Stimulated activated CD8-positive, alpha-beta memory T cell treated with anti-CD3 and anti-CD28 coated beads, Interleukin-7, amount 100 ng/mL, for 24 hours (primary cell): ENCODE measurements around the gene VGLL3.
"Not testable (repeated sequence)": the region's sequence is repeated elsewhere in the genome, so short reads cannot be mapped to it uniquely, and the experiment has no call there.

Experiments
- DNase-seq: peaks from one replicate; pipeline ENCODE4 v3.0.0-alpha.2; 2020; ENCODE audit warnings: low read depth

Gene VGLL3

DNA sequence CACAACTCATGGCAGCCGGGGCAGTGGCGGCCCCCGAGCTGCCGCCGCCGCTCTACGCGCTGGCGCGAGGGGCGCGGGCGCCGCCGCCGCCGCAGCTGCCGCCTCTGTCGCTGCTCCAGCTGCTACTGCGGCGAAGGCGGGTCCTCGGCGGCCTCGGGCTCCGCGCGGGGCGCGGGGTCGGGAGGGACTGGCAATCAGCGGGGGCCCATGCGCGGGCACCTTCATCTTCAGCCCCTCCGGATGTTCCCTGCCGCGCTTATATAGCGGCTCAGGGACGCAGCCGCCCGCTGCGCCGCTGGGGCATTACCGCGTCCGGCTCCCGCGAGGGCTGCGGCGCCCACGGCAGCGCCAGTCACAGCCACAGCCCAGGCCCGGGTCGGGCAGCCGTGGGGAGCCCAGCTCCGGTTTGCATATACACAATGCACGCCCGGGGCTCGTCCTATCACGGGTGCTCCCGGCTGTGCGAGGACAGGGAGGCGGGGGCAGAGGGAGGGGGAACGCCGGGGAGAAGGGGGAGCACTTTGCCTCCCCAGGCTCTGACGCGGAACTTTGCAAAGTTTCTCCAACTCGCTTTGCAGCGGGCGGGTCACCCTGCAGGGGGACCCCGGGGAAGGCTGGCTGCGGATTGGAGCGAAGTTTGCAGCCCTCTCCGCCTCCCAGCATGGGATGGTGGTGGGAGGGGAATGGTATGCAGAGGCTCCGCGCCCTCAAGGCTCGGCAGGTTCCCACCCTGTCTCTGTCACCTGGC, at the start of gene VGLL3:
Gene VGLL3 (minus strand): TSS at position 416 of the 748 bp plus-strand sequence. CDS start 406 bp downstream, at position 10.
- DNase-seq = no peak

- DNase-seq = no peak
Measured at GRCh38 chr3:87037652-87038051, 46.7 kb upstream of the VGLL3 start.

DNA sequence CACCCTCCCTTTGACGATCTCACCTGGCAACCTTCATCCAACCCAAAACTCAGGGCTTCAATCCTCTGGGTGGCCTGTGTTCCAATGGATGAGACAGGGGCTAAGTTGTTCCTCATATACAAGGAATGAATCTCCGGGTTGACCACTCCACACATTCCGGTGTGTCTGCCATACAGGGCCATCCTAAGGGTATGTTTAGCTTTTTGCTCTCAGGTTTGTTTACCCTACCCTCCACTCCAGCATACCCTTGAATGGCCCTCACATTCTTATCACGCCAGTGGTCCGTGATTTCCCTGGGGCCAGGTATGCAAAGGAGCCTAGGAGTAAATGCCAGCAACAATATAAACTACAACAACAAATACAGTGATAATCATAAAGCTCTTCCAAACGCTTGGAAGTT, 45.7 kb upstream of the VGLL3 start:
- DNase-seq = no peak

DNA sequence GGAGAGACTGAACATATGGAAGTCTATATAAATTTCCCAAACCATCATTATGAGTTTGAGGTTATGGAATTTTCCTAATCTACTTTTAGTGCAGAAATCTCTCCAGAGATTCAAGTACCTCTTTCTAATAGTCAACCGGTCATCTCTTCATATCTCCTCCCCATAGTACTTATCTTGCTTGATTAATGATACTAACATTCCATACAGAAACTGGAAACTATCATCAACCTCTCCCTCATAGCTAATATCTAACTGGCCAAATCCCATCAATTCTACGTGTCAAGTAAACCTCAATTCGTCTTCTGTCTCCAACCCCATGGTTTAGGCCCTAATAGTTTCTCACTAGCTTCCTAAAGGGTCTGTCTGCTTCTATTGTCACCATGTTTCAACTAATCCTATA, 44.4 kb upstream of the VGLL3 start:
- DNase-seq = no peak

GRCh38 chr3:87033205-87033604, 42.3 kb upstream of the VGLL3 start:
- DNase-seq = no peak

- DNase-seq = no peak
Measured at GRCh38 chr3:87025661-87026645, 35.0 kb upstream of the VGLL3 start.

DNA sequence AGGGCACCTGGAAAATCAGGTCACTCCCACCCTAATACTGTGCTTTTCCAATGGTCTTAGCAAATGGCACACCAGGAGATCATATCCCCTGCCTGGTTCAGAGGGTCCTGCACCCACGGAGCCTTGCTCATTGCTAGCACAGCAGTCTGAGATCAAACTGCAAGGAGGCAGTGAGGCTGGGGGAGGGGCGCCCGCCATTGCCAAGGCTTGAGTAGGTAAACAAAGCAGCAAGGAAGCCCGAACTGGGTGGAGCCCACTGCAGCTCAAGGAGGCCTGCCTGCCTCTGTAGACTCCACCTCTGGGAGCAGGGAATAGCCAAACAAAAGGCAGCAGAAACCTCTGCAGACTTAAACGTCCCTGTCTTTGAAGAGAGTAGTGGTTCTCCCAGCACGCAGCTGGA, 26.4 kb upstream of the VGLL3 start:
- DNase-seq = not testable (repeated sequence)

DNA sequence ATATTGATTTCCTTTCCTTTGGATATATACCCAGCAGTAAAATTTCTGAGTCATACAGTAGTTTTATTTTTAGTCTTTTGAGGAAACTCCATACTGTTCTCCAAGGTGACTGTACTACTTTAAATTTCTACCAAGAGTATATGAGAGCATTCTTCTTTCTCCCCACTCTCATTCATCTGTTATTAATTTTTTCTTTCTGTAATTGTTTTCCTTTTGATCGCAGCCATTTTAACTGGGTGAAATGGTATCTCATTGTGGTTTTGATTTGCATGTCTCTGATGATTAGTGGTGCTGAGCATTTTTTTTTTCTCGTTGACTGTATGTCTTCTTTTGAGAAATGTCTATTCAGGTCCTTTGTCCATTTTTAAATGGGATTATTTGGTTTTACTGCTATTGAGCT, 18.3 kb upstream of the VGLL3 start:
- no peak for DNase-seq

GRCh38 chr3:87006844-87007439, 16.0 kb upstream of the VGLL3 start:
- DNase-seq = no peak

- DNase-seq = no peak
Measured at GRCh38 chr3:87004883-87005282, 13.9 kb upstream of the VGLL3 start.

- no peak for DNase-seq
Measured at GRCh38 chr3:87002346-87002745, 11.4 kb upstream of the VGLL3 start.

DNA sequence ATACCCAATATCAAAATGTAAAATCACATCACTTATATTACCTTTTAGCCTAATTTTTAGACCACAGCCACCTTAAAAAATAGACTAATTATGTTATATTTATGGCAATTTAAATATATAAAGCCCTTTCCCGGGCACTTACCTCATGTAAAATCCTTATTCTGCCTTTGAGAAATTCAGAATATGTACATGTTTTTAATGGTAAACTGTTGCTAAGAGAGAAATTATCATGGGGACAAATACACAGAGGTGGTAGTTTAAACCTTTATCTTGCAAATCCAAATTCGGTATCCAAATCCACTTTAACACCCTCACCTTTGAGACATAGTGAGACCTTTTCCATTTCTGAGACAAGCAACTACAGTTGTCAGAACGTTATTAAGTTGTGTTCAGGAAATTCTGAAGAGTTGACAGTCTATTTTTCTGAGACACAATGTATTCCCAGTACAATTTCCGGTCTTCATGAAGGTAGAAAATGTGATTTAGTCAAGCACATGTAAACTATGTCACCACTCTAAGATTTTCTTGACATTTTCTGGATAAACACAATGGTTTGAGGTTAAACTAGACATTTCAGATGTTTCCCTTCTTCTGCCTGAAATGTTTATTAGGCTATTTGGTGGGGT, 10.6 kb upstream of the VGLL3 start:
- DNase-seq = no peak

DNA sequence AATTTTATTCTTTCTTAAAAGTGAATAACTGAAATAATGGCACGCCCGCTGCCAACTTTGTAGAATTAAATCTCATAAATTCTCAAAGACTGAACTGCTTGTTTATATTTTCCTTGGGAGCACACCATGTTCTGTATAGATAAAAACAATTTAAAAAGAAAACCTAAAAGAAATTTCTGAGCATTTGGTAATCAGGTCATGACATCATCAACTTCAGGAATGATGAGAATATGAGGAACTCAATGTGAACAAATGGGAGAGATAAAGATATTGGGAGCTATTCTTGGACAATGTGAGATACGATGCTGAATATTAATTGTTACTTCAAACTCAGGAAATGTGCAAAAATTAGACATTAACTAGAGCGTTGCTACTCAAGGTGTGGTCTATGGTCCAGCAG, 10.0 kb upstream of the VGLL3 start:
- no peak for DNase-seq

DNA sequence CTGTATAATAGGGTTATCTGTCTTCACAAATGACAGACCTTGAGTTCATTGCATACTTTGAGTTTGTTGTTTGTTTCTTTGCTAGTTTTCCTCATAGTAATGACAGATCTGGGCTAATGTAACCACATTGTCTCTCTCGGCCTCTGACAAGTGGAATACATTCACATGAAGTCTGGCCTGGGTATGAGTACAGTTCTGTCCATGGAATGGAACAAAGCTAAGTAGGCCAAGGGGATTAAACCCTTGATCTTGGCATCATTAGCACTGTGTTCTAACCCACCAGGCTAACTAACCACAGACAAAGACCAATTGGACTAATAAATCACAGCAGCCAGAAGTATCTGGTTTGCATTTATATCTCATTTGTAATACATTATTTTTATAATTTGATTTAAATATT, 7.6 kb upstream of the VGLL3 start:
- no peak for DNase-seq

- no peak for DNase-seq
Measured at GRCh38 chr3:86996261-86996955, 5.5 kb upstream of the VGLL3 start.

DNA sequence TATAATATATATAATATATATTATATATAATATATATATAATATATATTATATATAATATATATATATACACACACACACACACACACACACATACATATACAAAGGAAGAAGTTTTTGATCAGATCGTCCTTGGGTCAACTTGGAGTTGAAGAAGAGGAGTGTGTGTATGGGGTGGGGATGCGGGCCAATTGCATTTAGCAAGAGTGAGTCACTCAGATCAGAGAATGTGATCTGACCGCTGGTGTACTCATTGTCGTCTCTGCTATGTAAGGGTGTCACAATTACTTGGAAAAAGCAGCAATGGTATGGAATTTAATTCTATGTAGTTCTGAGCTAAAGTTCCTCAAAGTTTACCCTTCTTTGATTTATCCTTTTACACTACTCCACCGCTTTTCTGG, 4.6 kb upstream of the VGLL3 start:
- no peak for DNase-seq

DNA sequence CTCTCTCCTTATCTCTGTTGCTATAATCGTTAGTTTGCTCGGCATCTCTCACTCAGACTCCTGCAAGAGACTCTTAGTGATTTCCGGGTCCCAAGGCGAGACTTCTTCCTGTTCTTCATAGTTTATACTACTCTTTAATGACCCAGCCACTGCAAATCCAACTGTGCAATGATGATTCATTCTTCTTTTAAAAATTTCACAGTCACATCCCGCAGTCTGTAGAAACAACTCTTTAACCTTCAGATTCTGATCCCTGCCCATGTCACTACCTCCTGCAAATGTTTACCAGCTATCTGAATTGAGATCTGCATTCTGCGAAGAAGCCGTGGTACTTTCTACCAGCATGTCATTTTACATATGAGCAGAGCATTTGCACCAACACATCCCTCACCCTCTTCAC, 2.8 kb upstream of the VGLL3 start:
- no peak for DNase-seq

DNA sequence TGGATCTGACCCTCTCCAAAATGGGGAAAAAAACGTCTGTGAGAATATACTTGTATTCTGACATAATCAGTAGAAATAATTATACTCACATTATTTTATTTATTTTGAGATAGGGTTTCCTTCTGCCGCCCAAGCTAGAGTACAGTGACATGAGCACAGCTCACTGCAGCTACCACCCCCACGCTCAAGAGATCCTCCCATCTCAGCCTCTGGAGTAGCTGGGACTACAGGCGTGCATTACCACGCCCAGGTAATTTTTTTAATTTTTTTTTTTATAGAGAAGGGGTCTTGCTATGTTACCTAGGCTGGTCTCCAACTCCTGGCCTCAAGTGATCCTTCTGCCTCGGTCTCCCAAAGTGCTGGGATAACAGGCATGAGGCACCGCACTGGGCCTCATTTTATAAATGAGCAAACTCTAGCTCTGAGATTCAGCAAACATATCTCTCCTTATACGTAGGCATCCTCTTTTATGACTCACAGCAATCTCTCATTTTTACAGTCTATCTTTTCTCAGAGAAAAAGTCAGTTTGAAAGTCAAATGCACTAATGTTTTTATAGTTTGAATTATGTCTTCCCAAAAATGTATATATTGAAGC, 989 bp upstream of the VGLL3 start:
- no peak for DNase-seq

- no peak for DNase-seq
Measured at GRCh38 chr3:86991482-86991815, 500 bp upstream of the VGLL3 start.

DNA sequence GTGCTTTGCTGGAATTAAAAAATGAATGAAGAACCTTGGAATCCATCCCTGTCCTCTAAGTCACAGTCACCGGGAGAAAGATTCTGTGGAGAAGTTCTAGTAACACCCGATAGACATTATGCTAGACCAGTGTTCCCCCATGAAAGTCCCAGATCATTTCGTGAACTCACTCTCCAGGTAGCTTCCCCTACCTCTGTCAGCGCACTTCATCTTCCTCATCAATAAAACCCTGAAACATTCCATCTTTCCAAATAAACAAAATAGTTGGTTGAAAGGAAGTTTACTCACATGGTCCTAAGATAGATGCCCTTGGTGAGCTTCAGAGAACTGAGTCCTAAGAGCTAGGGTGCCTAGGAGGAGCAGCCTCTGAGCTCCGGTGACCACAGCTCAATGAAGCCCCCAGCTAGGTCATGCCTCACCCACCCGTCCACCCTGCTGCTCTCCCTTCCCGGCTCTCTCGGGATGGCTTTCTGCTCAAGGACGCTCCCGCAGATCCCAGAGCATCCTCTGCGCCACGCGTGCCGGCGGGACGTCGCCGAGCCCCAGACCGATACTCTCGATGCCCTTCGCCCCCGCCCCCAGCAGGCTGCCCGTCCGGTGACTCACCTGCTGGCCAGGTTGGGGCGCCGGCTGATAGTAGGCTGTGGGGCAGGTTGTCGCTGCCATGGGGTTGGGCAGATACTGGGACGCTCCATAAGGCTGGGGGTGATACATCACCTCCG, 776 bp downstream of the VGLL3 start:
- DNase-seq = no peak

DNA sequence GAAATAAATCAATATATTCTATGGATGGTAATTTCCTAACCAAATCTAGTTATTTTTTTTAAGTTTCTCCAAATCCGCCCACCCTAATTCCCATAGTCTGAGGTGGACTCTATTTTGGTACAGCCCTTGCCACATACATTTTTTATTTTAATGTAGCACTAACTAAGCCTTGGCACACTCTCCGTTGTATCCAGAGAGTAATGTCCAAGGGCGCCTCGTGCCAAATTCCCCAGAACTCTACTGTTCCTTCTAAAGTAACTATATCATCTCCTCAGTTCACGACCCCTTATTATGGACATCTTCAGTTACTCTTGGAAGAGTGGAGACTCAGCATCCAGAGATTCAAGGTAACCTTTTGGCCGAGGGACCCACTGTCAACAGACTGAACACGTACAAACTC, 1.3 kb downstream of the VGLL3 start:
- DNase-seq = no peak
